ENCODE data around the gene MMP27. TPM values are rescaled to one million over a fixed set of nuclear protein-coding genes. Genes with fewer than 3 reads are reported as not detected.

The MMP27 gene, protein sequence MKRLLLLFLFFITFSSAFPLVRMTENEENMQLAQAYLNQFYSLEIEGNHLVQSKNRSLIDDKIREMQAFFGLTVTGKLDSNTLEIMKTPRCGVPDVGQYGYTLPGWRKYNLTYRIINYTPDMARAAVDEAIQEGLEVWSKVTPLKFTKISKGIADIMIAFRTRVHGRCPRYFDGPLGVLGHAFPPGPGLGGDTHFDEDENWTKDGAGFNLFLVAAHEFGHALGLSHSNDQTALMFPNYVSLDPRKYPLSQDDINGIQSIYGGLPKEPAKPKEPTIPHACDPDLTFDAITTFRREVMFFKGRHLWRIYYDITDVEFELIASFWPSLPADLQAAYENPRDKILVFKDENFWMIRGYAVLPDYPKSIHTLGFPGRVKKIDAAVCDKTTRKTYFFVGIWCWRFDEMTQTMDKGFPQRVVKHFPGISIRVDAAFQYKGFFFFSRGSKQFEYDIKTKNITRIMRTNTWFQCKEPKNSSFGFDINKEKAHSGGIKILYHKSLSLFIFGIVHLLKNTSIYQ
- polyA plus RNA-seq, result not detected in 2 replicates

DNA sequence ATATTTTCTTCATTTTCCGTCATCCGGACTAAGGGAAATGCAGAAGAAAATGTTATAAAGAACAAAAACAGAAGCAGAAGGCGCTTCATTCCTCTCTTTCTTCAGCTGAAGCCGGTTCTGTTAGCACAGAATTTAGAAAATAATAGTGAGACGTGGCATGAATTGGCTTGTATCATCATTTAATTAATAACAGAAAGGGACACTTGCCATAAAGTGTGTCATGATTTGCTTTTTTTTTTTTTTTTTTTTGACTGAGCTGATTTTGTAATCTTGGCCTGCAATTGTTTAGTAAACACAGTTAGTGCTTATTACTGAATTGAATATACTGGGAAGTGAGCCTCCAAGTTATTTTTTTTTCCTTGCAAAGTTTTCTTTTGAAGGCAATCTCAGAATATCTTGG lies at the start of gene MMP27:
Gene MMP27 (minus strand): TSS at position 144 of the 400 bp plus-strand sequence. CDS start 55 bp downstream, at position 89.

DNA sequence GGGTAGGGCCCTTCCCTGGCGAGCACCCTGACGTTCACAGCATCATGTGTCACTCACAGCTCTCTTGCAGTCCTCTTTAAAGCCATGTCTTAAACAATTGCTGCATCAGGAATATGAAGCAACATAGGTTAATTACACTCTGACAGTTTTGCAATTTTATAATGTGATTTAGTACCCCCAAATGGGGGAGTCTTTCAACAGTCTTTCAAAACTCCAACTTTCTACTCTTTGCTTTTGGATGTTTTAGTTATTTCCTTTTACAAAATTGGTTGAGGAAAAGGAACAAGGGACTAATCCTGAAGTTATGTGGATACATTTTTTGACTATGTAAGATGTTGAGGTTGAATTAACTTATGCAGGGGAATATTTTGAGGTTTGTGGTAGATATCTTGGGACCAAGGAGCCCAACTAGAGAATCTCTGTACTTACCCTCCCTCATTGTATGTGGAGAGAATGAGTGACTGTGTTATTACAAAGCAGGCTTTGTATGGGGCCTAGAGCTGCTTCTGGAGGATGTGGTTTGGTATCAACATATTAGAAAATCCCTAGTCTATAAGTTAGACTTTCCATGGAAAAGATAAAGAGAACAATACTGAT lies 19.4 kb upstream of the MMP27 start, which contains the start of gene MMP8:
Gene MMP8 (minus strand): TSS at position 51 of the 597 bp plus-strand sequence. CDS start 99 bp downstream, outside the sequence.

Other genes starting within 250 kb of the MMP27 start
- gene MMP7, start 175.0 kb downstream of the MMP27 start, polyA plus RNA-seq, result not detected in 2 replicates
- not detected in 2 replicates for gene MMP20, start 80.4 kb downstream of the MMP27 start, polyA plus RNA-seq
- not detected in 2 replicates for gene MMP8, start 19.2 kb upstream of the MMP27 start, polyA plus RNA-seq
- gene MMP10, start 74.9 kb upstream of the MMP27 start, polyA plus RNA-seq, result not detected in 2 replicates
- 0.69 TPM in 1 of 2 replicates, not detected in the other for gene MMP1, start 92.4 kb upstream of the MMP27 start, polyA plus RNA-seq
- gene MMP3, start 137.8 kb upstream of the MMP27 start, polyA plus RNA-seq, result not detected in 2 replicates
- gene MMP12, start 169.2 kb upstream of the MMP27 start, polyA plus RNA-seq, result not detected in 2 replicates
- gene MMP13, start 250.0 kb upstream of the MMP27 start, polyA plus RNA-seq, result not detected in 2 replicates